ENCODE results near the gene OCEL1. TPM values are rescaled to one million over a fixed set of nuclear protein-coding genes. Genes with fewer than 3 reads are reported as not detected.

The OCEL1 gene
- total and polyA plus RNA-seq, 2 of the 13 experiments (the other 11 are each of a cell fraction or from before 2014, with no cell fraction given), result 10.6 to 17.2 TPM

DNA sequence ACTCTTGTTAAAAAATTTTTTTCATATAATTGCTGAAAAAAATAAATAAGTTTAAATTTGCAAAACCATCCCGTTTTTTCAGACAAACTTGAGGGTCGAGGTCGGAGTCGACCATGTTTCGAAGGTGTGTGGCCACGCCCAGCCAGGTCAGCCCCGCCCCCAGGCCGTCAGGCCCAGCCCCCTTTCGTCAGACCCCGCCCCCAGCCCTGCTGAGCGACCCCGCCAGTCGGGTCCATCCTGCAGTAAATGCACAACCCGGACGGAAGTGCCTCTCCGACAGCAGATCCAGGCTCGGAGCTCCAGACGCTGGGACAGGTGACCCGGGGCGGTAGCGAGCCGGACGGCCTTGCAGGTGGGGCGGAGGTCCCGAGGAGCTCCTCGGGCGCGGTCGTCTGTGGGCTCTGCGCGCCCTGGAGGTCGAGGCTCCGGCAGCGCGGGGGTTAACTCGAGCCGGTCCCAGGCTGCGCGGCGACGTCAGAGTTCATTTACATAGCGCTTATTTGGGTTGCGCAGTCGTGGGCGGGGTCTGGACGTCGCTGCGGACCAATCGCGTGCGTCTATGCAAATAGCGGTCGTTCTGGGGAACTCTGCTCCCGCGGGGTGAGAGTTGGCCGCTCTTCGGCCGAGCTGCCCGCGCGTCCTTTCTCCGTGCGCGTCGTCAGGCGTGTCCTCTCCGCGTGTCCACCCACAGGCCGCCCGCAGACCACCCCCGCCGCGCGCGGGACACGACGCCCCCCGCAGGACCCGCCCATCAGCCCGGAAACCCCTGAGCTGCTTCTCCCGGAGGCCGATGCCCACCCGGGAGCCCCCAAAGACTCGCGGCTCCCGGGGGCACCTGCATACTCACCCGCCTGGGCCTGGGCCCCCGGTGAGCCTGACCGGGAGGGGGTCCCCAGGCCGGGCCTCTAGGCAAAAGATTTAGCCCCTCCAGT, at the start of gene OCEL1 (continued):
- TF ChIP-seq, protein P1, sequence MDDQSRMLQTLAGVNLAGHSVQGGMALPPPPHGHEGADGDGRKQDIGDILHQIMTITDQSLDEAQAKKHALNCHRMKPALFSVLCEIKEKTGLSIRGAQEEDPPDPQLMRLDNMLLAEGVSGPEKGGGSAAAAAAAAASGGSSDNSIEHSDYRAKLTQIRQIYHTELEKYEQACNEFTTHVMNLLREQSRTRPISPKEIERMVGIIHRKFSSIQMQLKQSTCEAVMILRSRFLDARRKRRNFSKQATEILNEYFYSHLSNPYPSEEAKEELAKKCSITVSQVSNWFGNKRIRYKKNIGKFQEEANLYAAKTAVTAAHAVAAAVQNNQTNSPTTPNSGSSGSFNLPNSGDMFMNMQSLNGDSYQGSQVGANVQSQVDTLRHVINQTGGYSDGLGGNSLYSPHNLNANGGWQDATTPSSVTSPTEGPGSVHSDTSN (CRISPR knock-in tag; IDR thresholded peaks at IDR 0.05; ENCODE audit: borderline replicate concordance), result no peak
- TF ChIP-seq KDM5A (IDR thresholded peaks at IDR 0.05; ENCODE audit: borderline replicate concordance, low read length), result peak; percentile 52; the same call in 1 of the 2 replicates
- TF ChIP-seq, protein P2, sequence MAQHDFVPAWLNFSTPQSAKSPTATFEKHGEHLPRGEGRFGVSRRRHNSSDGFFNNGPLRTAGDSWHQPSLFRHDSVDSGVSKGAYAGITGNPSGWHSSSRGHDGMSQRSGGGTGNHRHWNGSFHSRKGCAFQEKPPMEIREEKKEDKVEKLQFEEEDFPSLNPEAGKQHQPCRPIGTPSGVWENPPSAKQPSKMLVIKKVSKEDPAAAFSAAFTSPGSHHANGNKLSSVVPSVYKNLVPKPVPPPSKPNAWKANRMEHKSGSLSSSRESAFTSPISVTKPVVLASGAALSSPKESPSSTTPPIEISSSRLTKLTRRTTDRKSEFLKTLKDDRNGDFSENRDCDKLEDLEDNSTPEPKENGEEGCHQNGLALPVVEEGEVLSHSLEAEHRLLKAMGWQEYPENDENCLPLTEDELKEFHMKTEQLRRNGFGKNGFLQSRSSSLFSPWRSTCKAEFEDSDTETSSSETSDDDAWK (CRISPR knock-in tag; IDR thresholded peaks at IDR 0.05), result no peak
- 0 out of 2 replicates have a peak, but pooled peaks have one; percentile 48 for TF ChIP-seq RNF2 (conservative IDR thresholded peaks at IDR 0.05; ENCODE audit: low read depth)
- no peak for TF ChIP-seq ZNF780A (CRISPR knock-in tag; IDR thresholded peaks at IDR 0.05)
- no peak for TF ChIP-seq RNF219 (CRISPR knock-in tag; IDR thresholded peaks at IDR 0.05)
- no peak for TF ChIP-seq ZNF124 (CRISPR knock-in tag; IDR thresholded peaks at IDR 0.05)
- TF ChIP-seq FUBP1 (CRISPR knock-in tag; IDR thresholded peaks at IDR 0.05; ENCODE audit: borderline replicate concordance), result no peak
- TF ChIP-seq, protein P3, sequence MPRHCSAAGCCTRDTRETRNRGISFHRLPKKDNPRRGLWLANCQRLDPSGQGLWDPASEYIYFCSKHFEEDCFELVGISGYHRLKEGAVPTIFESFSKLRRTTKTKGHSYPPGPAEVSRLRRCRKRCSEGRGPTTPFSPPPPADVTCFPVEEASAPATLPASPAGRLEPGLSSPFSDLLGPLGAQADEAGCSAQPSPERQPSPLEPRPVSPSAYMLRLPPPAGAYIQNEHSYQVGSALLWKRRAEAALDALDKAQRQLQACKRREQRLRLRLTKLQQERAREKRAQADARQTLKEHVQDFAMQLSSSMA (CRISPR knock-in tag; IDR thresholded peaks at IDR 0.05), result no peak
- no peak for TF ChIP-seq ZBTB34 (CRISPR knock-in tag; IDR thresholded peaks at IDR 0.05)
- TF ChIP-seq PRMT3 (CRISPR knock-in tag; IDR thresholded peaks at IDR 0.05; ENCODE audit: borderline replicate concordance, low read depth), result no peak
- TF ChIP-seq POLR2G (IDR thresholded peaks at IDR 0.05; ENCODE audit: low read depth, low read length), result peak; percentile 92
- TF ChIP-seq ZNF816 (CRISPR knock-in tag; IDR thresholded peaks at IDR 0.05; ENCODE audit: borderline replicate concordance), result peak; percentile 88
- no peak; the same call in 1 of the 2 replicates for TF ChIP-seq ZNF460 (CRISPR knock-in tag; IDR thresholded peaks at IDR 0.05; ENCODE audit: borderline replicate concordance)
- no peak for TF ChIP-seq NR1H2 (CRISPR knock-in tag; IDR thresholded peaks at IDR 0.05; ENCODE audit: borderline replicate concordance, low read depth)
- TF ChIP-seq, protein P4, sequence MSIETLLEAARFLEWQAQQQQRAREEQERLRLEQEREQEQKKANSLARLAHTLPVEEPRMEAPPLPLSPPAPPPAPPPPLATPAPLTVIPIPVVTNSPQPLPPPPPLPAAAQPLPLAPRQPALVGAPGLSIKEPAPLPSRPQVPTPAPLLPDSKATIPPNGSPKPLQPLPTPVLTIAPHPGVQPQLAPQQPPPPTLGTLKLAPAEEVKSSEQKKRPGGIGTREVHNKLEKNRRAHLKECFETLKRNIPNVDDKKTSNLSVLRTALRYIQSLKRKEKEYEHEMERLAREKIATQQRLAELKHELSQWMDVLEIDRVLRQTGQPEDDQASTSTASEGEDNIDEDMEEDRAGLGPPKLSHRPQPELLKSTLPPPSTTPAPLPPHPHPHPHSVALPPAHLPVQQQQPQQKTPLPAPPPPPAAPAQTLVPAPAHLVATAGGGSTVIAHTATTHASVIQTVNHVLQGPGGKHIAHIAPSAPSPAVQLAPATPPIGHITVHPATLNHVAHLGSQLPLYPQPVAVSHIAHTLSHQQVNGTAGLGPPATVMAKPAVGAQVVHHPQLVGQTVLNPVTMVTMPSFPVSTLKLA (IDR thresholded peaks at IDR 0.05), result no peak

Measured in HepG2 (cell line).